Activated gamma-delta T cell treated with Interleukin-2 at 50 U/mL for 16 hours (primary cell): ENCODE measurements around the gene AURKA.
"Not testable (repeated sequence)": the region's sequence is repeated elsewhere in the genome, so short reads cannot be mapped to it uniquely, and the experiment has no call there.

Source experiments
- DNase-seq: peaks from one replicate; pipeline ENCODE4 v3.0.0-alpha.2; 2020

Gene AURKA

GRCh38 chr20:56420940-56421688 is 29.1 kb upstream of the AURKA start:
- DNase-seq: no peak

GRCh38 chr20:56420028-56420427 is 28.0 kb upstream of the AURKA start:
- DNase-seq: no peak

- no peak for DNase-seq
Observed at GRCh38 chr20:56418385-56418861, 26.4 kb upstream of the AURKA start.

- DNase-seq: no peak
Observed at GRCh38 chr20:56417911-56418310, 25.9 kb upstream of the AURKA start.

GRCh38 chr20:56417402-56417801 is 25.4 kb upstream of the AURKA start:
- DNase-seq: no peak

GRCh38 chr20:56414842-56415765 is 23.1 kb upstream of the AURKA start:
- peak; percentile 31 for DNase-seq

GRCh38 chr20:56412949-56413348 is 20.9 kb upstream of the AURKA start:
- no peak for DNase-seq

- DNase-seq: no peak
Observed at GRCh38 chr20:56412473-56412790, 20.4 kb upstream of the AURKA start.

- peak; percentile 15 for DNase-seq
Observed at GRCh38 chr20:56411759-56412472, 19.9 kb upstream of the AURKA start, which contains the start of gene CASS4. Gene CASS4 (plus strand): TSS chr20:56412260. CDS start chr20:56412459, 199 bp downstream.

GRCh38 chr20:56411287-56411686 is 19.3 kb upstream of the AURKA start:
- not testable (repeated sequence) for DNase-seq

- no peak for DNase-seq
Observed at GRCh38 chr20:56409956-56410355, 17.9 kb upstream of the AURKA start.

- DNase-seq: no peak
Observed at GRCh38 chr20:56409521-56409920, 17.5 kb upstream of the AURKA start.

GRCh38 chr20:56406910-56407309 is 14.9 kb upstream of the AURKA start:
- no peak for DNase-seq

GRCh38 chr20:56405356-56405755 is 13.3 kb upstream of the AURKA start:
- DNase-seq: not testable (repeated sequence)

GRCh38 chr20:56403465-56403864 is 11.4 kb upstream of the AURKA start:
- no peak for DNase-seq

GRCh38 chr20:56400001-56400640 is 8.1 kb upstream of the AURKA start:
- DNase-seq: peak; percentile 73

- DNase-seq: no peak
Observed at GRCh38 chr20:56395166-56395565, 3.2 kb upstream of the AURKA start.

GRCh38 chr20:56393653-56394052 is 1.6 kb upstream of the AURKA start:
- DNase-seq: no peak

- no peak for DNase-seq
Observed at GRCh38 chr20:56392881-56393482, 967 bp upstream of the AURKA start.

GRCh38 chr20:56391596-56392131 is 351 bp downstream of the AURKA start:
- no peak for DNase-seq

GRCh38 chr20:56391037-56391436 is 978 bp downstream of the AURKA start:
- no peak for DNase-seq

GRCh38 chr20:56390396-56390795 is 1.6 kb downstream of the AURKA start:
- DNase-seq: not testable (repeated sequence)
